Measurements from ENCODE around the gene CDH11.

- TF ChIP-seq CREM (IDR thresholded peaks at IDR 0.05; ENCODE audit: low read depth) (no peak), MAX (IDR thresholded peaks at IDR 0.05; ENCODE audit: low read depth, low read length) (no peak), CTCF (IDR thresholded peaks at IDR 0.05 in 2 of 3, conservative IDR thresholded peaks at IDR 0.05 in 1 of 3; ENCODE audit: control insufficient read depth in 2 of 3, extremely low read depth in 1 of 3, insufficient read depth in 1 of 3, low read depth in 3 of 3, low read length in 3 of 3) (no peak), MLLT1 (IDR thresholded peaks at IDR 0.05) (no peak), YBX1 (IDR thresholded peaks at IDR 0.05) (no peak), RAD21 (IDR thresholded peaks at IDR 0.05; ENCODE audit: insufficient read depth, low read depth, low read length) (no peak), POLR2AphosphoS5 (IDR thresholded peaks at IDR 0.05; ENCODE audit: low read length) (no peak), SIN3A (IDR thresholded peaks at IDR 0.05; ENCODE audit: low read depth, low read length) (no peak)
- TF ChIP-seq, protein P1, sequence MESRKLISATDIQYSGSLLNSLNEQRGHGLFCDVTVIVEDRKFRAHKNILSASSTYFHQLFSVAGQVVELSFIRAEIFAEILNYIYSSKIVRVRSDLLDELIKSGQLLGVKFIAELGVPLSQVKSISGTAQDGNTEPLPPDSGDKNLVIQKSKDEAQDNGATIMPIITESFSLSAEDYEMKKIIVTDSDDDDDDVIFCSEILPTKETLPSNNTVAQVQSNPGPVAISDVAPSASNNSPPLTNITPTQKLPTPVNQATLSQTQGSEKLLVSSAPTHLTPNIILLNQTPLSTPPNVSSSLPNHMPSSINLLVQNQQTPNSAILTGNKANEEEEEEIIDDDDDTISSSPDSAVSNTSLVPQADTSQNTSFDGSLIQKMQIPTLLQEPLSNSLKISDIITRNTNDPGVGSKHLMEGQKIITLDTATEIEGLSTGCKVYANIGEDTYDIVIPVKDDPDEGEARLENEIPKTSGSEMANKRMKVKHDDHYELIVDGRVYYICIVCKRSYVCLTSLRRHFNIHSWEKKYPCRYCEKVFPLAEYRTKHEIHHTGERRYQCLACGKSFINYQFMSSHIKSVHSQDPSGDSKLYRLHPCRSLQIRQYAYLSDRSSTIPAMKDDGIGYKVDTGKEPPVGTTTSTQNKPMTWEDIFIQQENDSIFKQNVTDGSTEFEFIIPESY (IDR thresholded peaks at IDR 0.05): no peak
Observed at GRCh38 chr16:64969221-64969620, 152.6 kb downstream of the CDH11 start.

All from GM12878 (cell line).